Karpas-422 (cell line): ENCODE results near the gene ATP9A. TPM values are rescaled to one million over a fixed set of nuclear protein-coding genes. Genes with fewer than 3 reads are reported as not detected.
A peak's percentile ranks its signal among the peaks of the same experiment; 100 is the strongest.

ENCODE experiments used
- DNase-seq: peaks from one replicate; pipeline ENCODE4 v3.0.0-alpha.2; 2015
- H2AFZ ChIP-seq: fragments of 200-600 bp; sonication (generic); 2 replicates; pipeline ENCODE4 v1.6.1; 2014; ENCODE audit warnings: antibody characterized with exemption, low read length, mixed read lengths
- H3K27ac ChIP-seq: fragments of 200-600 bp; sonication (generic); 2 replicates; pipeline ENCODE4 v1.5.1; 2014; ENCODE audit warnings: mild to moderate bottlenecking, low read length, moderate library complexity
- H3K27me3 ChIP-seq: fragments of 200-600 bp; sonication (generic); 2 replicates; pipeline ENCODE4 v1.6.1; 2014; ENCODE audit warnings: low read length, mixed read lengths
- H3K36me3 ChIP-seq: fragments of 200-600 bp; sonication (generic); 2 replicates; pipeline ENCODE4 v1.6.1; 2014; ENCODE audit warnings: low read length, mixed read lengths; ENCODE audit not compliant: insufficient read depth
- H3K4me1 ChIP-seq: fragments of 200-600 bp; sonication (generic); 2 replicates; pipeline ENCODE4 v1.6.1; 2014; ENCODE audit warnings: mild to moderate bottlenecking, low read length, mixed read lengths
- H3K4me2 ChIP-seq: fragments of 200-600 bp; sonication (generic); 2 replicates; pipeline ENCODE4 v1.6.1; 2014; ENCODE audit warnings: low read length, low read depth, mild to moderate bottlenecking; ENCODE audit not compliant: poor library complexity, severe bottlenecking
- H3K4me3 ChIP-seq: fragments of 200-600 bp; sonication (generic); 2 replicates; pipeline ENCODE4 v1.5.1; 2014; ENCODE audit warnings: mild to moderate bottlenecking, antibody characterized with exemption, low read length, mixed read lengths
- H3K79me2 ChIP-seq: fragments of 200-600 bp; sonication (generic); 2 replicates; pipeline ENCODE4 v1.6.1; 2014; ENCODE audit warnings: mild to moderate bottlenecking, low read length, mixed read lengths
- H3K9ac ChIP-seq: fragments of 200-600 bp; sonication (generic); 2 replicates; pipeline ENCODE4 v1.6.0; 2014; ENCODE audit warnings: low read length
- H3K9me2 ChIP-seq: fragments of 200-600 bp; sonication (generic), shearing (Covaris generic); replicated peaks from 2 replicates; pipeline ENCODE4 v1.6.0; 2014; ENCODE audit warnings: mild to moderate bottlenecking, low read length, moderate library complexity; ENCODE audit not compliant: insufficient read depth
- H3K9me3 ChIP-seq: fragments of 300-700, 200-600 bp; sonication (generic); 2 replicates; pipeline ENCODE4 v1.6.1; 2014; ENCODE audit warnings: low read length, mixed read lengths
- H4K20me1 ChIP-seq: fragments of 200-600 bp; sonication (generic); 2 replicates; pipeline ENCODE4 v1.6.1; 2014; ENCODE audit warnings: mild to moderate bottlenecking, antibody characterized with exemption, low read length, low read depth; ENCODE audit not compliant: insufficient read depth
- total RNA-seq: library from RNA; depleted of rRNA; stranded (reverse); fragments of >200 nt; shearing (Covaris generic); gene quantifications from 2 replicates; pipeline ENCODE4 v1.2.3, GENCODE V29; 2014; ENCODE audit warnings: low replicate concordance

ATP9A gene
- total RNA-seq, 1 experiment from 2014 or later: 0.19 TPM

DNA sequence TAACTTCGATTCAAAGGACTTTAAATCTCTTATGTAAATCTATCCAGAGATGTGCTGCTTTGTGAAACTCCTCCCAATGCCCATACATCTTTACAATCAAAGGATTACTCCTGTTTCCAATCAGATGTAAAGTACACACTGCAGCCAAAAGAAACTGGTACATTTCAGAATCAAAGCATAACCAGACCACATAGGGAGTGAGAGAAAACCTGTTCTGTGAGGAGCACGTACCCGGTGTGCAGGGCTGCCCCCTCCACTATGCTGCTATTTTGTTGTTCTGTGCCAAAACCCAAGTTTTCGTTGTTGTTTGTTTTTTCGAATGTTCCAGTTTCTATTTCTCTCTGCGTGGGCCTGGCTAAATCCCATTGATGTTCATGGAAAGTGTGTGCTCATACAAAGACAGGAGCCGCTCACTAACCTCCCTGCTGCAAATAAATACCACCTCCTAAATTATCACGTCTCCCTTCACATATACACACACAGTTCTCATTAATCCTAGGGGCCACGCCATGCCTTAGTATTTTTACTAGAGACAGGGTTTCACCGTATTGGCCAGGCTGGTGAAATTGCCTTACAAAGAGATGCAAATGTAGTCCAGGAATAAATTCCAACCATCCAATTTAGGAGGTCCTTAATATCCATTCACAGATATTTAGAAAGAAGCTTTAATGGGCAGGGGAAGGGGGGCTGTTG is 52.9 kb downstream of the ATP9A start:
- Histone ChIP-seq H2AFZ (no peak overlapping the region), H3K9me2 (no peaks in the 10 kb centered on the region), H3K79me2 (no peaks in the 10 kb centered on the region), H3K9me3 (no peaks in the 10 kb centered on the region), H3K27me3 (no peaks in the 10 kb centered on the region), H4K20me1 (no peaks in the 10 kb centered on the region), H3K4me2 (no peak overlapping the region), H3K4me3 (no peak overlapping the region), H3K4me1 (no peaks in the 10 kb centered on the region), H3K27ac (no peak overlapping the region), H3K9ac (no peak overlapping the region), H3K36me3 (no peaks in the 10 kb centered on the region)
- no peak for DNase-seq

DNA sequence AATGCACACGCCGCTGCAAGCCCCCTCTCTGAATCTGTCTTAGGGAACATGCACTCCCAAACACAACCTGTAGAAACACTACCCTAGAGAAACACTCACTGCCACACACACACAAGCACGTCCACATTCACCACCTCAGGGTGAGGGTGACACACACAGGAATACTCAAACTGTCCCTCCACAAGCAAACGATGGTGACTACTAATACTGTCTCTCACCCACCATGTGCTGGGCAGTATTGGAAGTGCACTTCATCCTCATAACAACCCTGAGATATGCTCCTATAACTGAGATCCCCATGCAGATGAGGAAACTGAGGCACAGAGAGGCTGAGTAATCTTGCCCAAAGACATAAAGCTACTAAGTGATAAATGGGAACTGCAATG is 55.0 kb downstream of the ATP9A start:
- H3K79me2 ChIP-seq: no peaks in the 10 kb centered on the region
- no peak overlapping the region for H3K4me2 ChIP-seq
- H3K9me2 ChIP-seq: no peaks in the 10 kb centered on the region
- no peaks in the 10 kb centered on the region for H3K4me1 ChIP-seq
- no peaks in the 10 kb centered on the region for H3K9me3 ChIP-seq
- no peak overlapping the region for H2AFZ ChIP-seq
- no peak overlapping the region for H3K9ac ChIP-seq
- H3K4me3 ChIP-seq: no peak overlapping the region
- H3K27me3 ChIP-seq: no peaks in the 10 kb centered on the region
- H3K27ac ChIP-seq: no peak overlapping the region
- no peaks in the 10 kb centered on the region for H3K36me3 ChIP-seq
- no peak for DNase-seq
- H4K20me1 ChIP-seq: no peaks in the 10 kb centered on the region

DNA sequence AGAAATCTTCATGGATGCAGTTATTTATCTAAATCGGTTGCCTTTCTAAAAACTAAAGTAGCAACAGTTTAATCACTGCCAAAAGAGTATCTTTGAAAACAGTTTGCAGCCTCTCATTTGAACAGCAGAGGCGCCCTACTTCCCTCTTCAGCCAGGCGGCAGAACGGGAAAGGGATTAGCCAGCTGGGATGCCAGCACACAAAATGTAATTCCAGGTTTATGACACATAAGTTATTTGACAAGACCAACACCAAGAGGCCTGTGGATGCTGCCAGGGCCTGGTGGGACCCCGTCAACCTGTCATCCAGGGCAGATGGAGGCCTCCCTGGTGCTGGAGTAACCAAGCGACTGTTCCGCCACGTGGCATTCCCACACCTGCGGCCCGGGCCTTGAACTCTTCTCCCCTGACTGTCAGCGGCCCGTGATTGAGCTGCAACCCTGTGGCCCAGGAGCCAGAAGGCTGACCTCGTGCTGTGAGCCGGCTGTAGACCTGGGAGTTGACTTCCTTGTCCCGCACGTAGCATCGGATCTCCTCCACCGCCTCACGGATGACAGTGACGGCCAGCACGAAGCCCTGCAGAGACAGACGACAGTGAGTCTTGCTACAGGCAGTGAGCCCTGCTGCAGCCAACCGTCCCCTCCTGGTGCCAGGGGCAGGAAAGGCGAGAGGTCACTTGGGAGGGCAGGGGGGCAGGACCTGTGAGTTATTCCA is 55.5 kb downstream of the ATP9A start:
- no peak overlapping the region for H3K9ac ChIP-seq
- H3K79me2 ChIP-seq: no peaks in the 10 kb centered on the region
- H3K27me3 ChIP-seq: no peaks in the 10 kb centered on the region
- H3K9me2 ChIP-seq: no peaks in the 10 kb centered on the region
- no peak overlapping the region for H3K27ac ChIP-seq
- H2AFZ ChIP-seq: no peak overlapping the region
- H3K4me3 ChIP-seq: no peak overlapping the region
- H3K36me3 ChIP-seq: no peaks in the 10 kb centered on the region
- DNase-seq: no peak
- no peak overlapping the region for H3K4me2 ChIP-seq
- no peaks in the 10 kb centered on the region for H4K20me1 ChIP-seq
- no peaks in the 10 kb centered on the region for H3K9me3 ChIP-seq
- H3K4me1 ChIP-seq: no peaks in the 10 kb centered on the region

DNA sequence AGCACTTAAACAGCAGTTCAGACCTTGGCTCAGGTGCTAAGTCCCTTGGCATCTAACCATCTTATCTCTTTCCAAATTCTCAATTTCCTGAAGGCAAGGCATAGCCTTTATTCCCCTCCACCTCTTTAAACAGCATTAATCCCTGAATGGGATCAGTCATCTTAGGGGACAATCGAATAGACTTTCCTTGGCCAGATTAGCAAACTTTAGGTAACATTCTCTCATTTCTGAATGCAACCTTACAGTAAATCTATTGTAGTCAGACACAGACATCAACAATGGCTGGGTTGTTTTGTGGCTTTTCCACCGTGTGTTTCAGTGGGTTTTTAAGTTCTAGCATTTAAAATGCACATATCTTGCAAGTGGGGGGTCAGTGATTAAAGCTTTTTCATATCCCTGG is 56.8 kb downstream of the ATP9A start:
- Histone ChIP-seq H4K20me1 (no peaks in the 10 kb centered on the region), H3K4me2 (no peak overlapping the region), H3K79me2 (no peaks in the 10 kb centered on the region), H3K27ac (no peak overlapping the region), H3K9ac (no peak overlapping the region), H3K4me1 (no peaks in the 10 kb centered on the region), H3K4me3 (no peak overlapping the region), H3K36me3 (no peaks in the 10 kb centered on the region), H3K9me2 (no peaks in the 10 kb centered on the region), H2AFZ (0 out of 2 replicates have a peak overlapping the region, but pooled peaks have one; percentile 28), H3K9me3 (no peaks in the 10 kb centered on the region), H3K27me3 (no peaks in the 10 kb centered on the region)
- DNase-seq: no peak

GRCh38 chr20:51710361-51710894 is 57.8 kb downstream of the ATP9A start:
- H3K4me2 ChIP-seq: no peak overlapping the region

GRCh38 chr20:51705400-51705799 is 62.8 kb downstream of the ATP9A start:
- Histone ChIP-seq H3K9ac (no peak overlapping the region), H2AFZ (no peak overlapping the region), H3K4me1 (no peaks in the 10 kb centered on the region), H3K27me3 (no peaks in the 10 kb centered on the region), H3K9me2 (no peaks in the 10 kb centered on the region), H3K9me3 (no peaks in the 10 kb centered on the region), H4K20me1 (no peaks in the 10 kb centered on the region), H3K4me3 (no peak overlapping the region), H3K36me3 (no peaks in the 10 kb centered on the region), H3K4me2 (no peak overlapping the region), H3K27ac (no peak overlapping the region), H3K79me2 (no peaks in the 10 kb centered on the region)
- no peak for DNase-seq

More at GRCh38 chr20:51710361-51710894, 57.8 kb downstream of the ATP9A start:
- Histone ChIP-seq H3K9ac (no peak overlapping the region), H3K4me1 (no peaks in the 10 kb centered on the region), H3K36me3 (no peaks in the 10 kb centered on the region), H3K79me2 (no peaks in the 10 kb centered on the region), H4K20me1 (no peaks in the 10 kb centered on the region), H3K27me3 (no peaks in the 10 kb centered on the region), H2AFZ (no peak overlapping the region), H3K4me3 (no peak overlapping the region), H3K9me3 (no peaks in the 10 kb centered on the region), H3K27ac (no peak overlapping the region), H3K9me2 (no peaks in the 10 kb centered on the region)
- no peak for DNase-seq

DNA sequence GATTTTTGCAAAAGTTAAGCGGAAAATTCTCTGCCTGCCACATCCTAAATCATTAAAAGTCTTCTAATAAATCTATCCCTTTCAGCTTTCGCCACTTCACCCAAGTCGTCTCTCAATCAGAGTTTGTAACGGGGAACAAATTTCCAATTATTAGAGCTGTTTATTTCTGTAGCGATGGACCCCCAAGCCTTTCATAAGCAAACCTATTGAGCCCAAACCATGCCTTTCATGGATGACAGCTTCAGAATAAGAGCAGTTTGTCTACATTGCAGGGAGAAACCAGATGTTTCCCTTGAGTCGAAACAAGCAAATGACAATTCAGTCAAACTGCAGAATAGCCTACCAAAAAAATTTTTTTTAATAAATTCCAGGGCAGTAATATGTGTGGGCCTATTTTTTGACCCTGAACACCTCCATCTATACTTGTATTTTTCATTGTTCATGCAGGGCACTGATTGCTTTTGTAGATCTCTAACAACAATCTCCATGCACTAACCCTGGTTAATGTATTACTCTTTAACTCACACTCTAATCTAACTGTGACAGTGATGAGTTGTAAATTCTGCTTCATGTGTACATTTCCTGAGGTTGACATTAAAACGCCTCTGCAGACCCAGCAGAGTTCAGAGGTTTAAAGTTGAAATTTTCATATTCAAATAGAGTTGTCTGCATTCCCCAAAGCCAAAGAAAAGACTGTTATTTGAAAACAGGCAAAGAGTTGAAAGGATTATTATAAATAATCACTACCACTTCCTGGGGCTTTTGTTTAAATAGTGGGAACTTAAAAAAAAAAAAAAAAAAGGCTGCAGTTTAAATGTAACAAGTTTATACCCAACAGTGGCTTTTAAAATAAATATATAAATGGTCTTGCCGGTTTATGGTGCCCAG is 64.5 kb downstream of the ATP9A start:
- no peaks in the 10 kb centered on the region for H4K20me1 ChIP-seq
- no peaks in the 10 kb centered on the region for H3K27me3 ChIP-seq
- H3K9me2 ChIP-seq: no peaks in the 10 kb centered on the region
- no peaks in the 10 kb centered on the region for H3K36me3 ChIP-seq
- H3K79me2 ChIP-seq: no peaks in the 10 kb centered on the region
- H2AFZ ChIP-seq: no peak overlapping the region
- peak; percentile 20 for DNase-seq
- no peaks in the 10 kb centered on the region for H3K9me3 ChIP-seq
- H3K4me3 ChIP-seq: no peak overlapping the region
- no peak overlapping the region for H3K9ac ChIP-seq
- no peak overlapping the region for H3K4me2 ChIP-seq
- H3K27ac ChIP-seq: no peak overlapping the region
- H3K4me1 ChIP-seq: no peaks in the 10 kb centered on the region

DNA sequence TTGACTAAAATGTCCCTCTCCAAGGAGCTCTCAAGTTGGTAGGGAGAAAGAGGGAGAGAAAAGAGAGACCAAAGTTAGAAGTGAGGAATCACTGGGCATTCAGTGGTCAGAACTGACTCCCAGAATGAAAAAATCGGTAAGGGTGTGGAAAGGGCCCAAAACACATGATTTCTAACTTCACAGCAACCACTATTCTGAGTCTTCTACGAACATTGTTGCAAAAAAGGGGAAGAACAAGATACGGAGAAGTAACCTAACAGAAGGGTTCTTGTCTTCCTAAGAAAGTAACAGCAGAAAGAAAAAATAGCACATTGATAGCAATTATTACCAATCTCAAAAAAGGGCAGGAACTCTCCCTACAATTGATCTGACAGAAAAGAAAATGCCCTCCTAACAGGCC is 65.6 kb downstream of the ATP9A start:
- no peak overlapping the region for H2AFZ ChIP-seq

More for the DNA sequence above, 65.6 kb downstream of the ATP9A start:
- H3K36me3 ChIP-seq: no peaks in the 10 kb centered on the region
- no peak overlapping the region for H3K4me2 ChIP-seq
- no peak overlapping the region for H3K9ac ChIP-seq
- no peaks in the 10 kb centered on the region for H3K9me2 ChIP-seq
- H4K20me1 ChIP-seq: no peaks in the 10 kb centered on the region
- H3K79me2 ChIP-seq: no peaks in the 10 kb centered on the region
- no peak overlapping the region for H3K27ac ChIP-seq
- peak; percentile 4 for DNase-seq
- H3K27me3 ChIP-seq: no peaks in the 10 kb centered on the region
- H3K4me3 ChIP-seq: no peak overlapping the region
- no peaks in the 10 kb centered on the region for H3K9me3 ChIP-seq
- no peaks in the 10 kb centered on the region for H3K4me1 ChIP-seq
